Daoy (cell line): ENCODE measurements around the gene CTSL. TPM values are rescaled to one million over a fixed set of nuclear protein-coding genes. Genes with fewer than 3 reads are reported as not detected.
"Not testable (repeated sequence)": the region's sequence is repeated elsewhere in the genome, so short reads cannot be mapped to it uniquely, and the experiment has no call there.

Experiments used
- DNase-seq: peaks from one replicate; pipeline ENCODE4 v3.0.0-alpha.2; 2015; ENCODE audit warnings: low read depth
- total RNA-seq: library from RNA; depleted of rRNA; stranded (reverse); fragments of >200 nt; shearing (Covaris generic); gene quantifications from 2 replicates; pipeline ENCODE4 v1.2.3, GENCODE V29; 2014

CTSL gene
- total RNA-seq, 1 experiment from 2014 or later, result 159 TPM

DNA sequence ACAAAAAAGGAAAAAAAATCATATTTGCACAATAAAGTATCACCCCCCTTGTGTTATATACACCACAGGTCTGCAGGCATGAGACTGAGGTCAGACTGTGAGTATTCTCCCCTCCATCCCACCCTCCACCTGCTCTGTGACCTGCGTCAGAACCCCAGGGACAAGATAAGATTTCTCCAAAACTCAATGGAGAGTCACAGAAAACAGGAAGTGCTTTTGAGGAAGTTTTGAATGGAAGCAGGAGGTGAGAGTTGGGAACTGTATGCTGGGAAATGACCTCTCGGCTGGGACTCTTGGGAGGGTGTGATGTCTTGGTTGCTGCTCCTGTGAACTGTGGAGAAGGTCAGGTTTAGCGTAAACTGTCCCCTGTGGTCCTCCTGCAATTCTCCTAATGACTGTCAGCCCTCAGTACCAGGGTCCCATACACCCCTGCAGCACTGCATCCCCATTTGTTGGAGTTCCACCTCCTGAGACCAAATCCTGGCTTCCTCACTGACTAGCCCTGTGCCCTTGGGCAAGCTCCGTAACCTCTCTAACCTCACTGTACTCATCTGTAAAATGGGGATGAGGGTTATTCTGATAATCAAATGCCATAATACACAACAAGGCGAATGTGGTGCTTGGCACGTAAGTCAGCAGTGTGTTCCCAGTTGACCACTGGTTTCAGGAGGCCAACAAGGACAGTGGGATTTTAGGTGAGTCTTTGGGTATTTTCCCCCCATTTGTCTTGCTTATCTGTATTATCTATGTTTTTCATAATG lies 6.9 kb upstream of the CTSL start:
- DNase-seq, result no peak

DNA sequence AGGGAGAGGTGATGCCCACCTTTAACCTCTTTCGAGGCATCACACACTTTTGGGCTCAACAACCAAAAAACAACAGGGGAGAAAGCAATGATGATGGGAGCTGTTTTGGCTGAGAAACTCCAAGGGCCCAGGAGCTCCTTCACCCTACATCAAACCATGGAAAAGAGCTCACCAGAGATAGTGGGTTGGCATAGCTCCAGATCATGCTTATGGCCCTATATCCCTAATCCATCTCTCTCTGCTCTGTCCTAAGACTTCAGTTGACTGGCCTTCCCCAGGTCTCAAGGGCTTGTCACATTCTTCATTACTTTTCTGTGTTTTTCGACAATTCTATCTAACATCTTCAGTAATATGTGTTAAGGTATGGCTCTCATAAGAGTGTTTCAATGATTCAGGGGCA lies 5.7 kb upstream of the CTSL start:
- DNase-seq, result no peak

DNA sequence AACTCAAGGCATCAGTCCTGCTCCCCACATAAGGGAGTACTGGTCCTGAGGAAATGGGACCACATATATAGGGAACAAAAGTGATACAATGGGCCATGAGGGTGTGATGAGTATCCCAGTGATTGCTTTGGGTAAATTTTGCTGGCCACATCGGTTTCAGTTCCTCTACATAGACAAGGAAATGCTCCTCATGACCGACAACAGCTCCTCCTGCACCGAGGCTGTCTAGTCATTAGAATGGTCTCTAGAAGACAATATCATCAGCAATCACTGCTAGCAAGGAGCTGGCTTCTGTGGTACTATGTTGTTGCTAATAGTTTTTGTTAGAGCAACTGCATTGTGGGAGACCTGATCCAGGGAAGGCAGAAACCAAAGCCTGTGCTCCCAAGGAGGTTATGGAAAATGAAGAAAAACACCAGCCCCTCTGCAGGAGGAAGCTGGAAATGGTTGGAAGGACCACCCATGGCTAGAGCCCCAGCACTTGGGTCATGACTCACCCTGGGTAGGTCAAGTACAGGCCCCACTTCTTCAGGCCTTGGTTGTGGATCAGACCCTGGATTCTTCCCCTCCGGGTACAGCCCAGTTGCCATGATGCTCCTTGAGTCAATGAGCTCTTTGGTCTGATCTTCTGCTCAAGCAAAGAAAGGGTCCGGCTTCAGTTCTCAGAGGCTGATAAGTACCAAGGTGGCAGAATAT lies 3.4 kb upstream of the CTSL start:
- no peak for DNase-seq

DNA sequence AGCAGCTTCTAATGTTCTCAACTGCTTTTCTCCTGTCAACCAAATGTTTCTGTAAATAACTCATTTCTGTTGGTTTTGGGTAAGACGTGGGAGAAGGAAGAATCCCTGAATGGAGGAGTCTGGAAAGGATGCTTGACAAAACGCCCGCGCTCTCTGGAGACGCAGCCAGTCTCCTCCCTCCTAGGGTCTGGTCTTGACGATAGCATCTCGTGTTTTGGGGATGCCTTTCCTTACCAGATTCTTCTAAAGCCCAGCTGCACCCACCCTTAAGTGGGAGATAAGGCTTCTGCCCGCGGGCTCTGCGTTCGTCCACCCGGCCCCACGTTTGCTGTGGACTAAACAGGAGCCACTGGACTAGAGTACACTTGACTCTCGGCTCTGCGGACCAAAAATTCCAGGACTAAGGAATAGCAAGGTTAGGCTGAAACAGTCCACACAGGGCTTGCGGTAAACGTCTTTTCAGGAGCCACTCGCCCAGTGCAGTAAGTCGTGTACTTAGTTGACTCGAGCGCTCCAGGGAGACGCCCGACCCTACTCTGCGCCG lies 491 bp upstream of the CTSL start:
- no peak for DNase-seq

DNA sequence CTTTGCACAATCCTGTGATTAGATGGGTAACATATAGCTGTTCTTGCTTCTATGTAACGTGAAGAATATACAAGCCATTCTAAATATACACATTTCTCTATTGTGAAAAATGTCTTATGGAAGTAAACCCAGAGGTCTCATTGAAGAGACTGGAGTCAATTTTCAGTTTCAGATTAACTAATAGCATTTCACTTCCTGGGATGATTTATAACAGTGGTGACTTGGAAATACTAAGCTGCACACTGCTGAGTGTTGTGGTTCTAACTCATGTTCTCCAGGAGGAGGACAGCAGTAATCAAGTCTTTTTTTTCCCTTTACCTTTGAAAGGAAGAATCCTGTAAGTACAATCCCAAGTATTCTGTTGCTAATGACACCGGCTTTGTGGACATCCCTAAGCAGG lies 3.3 kb downstream of the CTSL start:
- no peak for DNase-seq

DNA sequence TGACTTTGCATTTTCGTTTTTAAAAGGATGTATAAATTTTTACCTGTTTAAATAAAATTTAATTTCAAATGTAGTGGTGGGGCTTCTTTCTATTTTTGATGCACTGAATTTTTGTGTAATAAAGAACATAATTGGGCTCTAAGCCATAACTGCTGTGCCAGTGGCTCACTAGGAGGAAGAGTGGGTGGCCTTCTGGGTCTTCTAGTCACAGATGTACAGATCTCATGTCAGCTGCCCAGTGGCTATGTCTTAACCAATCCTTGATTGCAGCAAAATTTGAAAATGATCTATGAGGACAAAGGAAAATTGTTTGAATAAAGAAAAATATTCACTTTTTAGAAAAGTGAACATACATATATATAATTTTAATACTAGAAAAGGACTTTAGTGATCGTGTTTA lies 5.4 kb downstream of the CTSL start:
- no peak for DNase-seq

DNA sequence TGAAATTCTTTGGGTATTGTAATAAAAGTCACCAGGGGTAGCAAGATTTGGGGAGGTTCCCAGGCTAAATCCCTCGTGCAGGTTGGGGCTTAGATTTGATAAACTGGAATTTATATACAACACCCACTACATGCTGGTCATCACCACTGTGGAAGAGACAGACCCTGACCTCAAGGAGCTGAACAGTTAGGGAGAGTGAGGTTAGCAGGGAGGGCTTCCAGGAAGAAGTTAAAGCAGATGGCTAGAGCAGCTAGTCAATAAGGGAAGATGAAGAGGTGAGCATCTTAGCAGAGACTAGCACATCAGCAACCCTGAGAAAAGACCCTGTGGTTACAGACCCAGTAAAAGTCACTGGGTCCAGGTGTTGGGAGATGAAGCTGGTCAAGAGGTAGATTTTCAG lies 6.4 kb downstream of the CTSL start:
- DNase-seq, result no peak

DNA sequence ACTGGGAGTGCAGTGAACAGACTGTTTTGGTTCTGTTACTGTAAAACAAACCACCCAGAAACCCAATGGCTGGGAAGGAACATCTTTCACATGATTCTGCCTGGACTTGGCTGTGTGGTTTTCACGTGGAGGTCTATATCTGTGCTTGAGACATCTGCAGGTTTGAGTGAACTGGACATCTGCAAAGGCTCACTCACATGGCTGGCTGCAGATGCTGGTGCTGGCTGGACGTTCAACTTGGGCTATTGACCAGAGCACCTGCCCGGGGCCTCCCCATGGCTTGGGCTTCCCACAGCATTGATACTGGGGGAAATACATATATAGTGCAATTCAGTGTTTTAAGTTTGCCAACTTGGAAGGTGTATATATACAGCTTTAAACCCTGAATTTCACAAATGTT lies 6.8 kb downstream of the CTSL start:
- no peak for DNase-seq

DNA sequence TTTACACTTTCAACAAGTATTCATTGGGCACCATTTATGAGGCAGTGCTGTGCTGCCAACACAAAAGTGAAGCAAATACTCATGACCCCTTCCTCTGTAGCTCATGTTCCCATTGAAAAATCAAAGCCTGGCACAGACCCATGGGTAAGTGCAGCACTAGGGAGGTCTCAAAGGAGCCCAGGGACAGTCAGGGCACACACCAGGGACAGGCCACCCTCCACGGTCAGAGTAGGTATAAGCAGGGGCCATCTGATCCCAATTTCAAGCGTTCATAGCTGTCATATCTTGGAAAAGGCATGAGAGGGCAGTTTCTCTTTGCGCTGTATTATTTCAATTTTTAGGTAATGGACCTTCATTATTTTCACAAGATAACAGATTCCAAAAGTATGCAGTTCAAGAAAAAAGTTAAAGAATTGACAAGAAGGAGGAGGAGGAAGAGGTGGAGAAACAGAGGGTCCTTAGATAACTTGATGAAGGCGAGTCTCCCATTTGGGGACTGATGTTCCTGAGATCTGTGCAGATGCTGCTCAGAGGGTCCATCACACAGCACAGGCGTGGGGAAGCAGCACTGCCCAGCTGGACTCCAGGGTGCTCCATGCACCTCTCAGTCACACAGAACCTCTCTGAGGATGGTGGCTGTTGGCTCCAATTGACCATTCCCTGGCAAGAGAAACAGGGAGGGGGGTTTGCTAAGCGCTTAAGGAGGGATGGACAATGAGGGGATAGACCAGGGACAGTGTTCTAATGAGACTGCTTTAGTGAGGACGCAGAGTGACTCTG lies 7.5 kb downstream of the CTSL start:
- DNase-seq, result no peak

DNA sequence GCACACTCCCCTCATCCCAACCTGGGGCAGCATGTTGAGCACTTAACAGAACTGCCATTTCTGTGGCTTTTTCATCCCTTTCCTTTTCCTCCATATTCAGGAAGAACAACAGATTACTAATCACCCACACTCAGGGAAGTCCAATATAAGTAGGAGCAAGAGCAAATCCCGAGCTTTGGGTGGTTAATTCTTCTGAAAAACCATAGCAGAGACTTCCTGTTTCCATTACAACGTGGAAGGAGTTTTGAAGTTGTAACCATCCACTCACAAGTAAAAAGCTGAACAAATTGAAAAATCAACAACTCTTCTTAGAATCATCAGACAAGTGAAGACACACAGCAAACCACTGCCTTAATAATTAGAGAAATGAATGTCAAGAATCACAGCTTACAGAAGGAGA lies 8.2 kb downstream of the CTSL start:
- no peak for DNase-seq

DNA sequence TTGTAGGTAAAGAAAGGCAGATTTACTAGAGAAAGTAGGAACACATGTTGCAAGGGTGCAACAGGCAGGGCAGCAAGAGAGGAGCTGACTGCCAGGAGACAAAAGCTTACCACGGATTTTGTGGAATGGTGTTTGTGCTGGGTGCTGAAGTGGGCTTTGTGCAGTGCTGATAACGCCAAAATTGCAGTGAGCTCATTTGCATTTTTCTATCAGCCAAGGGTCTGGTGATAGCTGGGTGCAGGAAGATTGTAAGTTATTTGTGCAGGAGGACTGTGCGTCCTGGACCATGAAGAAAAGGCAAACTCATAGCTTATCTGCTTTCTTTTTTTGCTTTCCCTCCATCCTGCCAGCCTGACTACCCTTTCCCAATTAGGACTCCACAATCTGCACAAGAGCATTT lies 13.6 kb downstream of the CTSL start:
- no peak for DNase-seq

DNA sequence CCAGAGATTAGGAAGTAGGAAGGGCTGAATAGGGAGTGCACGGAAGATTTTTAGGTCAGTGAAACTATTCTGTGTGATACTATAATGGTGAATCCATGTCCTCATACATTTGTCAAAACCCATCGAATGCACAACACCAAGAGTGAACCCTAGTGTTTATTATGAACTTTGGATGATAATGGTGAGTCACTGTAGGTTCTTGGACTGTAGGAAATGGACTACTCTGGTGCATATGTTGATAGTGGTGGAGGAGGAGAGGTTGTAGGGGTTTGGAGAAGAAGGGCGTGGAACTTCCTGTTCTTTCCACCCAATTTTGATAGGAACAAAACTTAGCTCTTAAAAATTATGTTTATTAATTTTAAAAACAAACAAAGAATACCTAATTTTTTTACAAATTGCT lies 14.3 kb downstream of the CTSL start:
- DNase-seq, result no peak

DNA sequence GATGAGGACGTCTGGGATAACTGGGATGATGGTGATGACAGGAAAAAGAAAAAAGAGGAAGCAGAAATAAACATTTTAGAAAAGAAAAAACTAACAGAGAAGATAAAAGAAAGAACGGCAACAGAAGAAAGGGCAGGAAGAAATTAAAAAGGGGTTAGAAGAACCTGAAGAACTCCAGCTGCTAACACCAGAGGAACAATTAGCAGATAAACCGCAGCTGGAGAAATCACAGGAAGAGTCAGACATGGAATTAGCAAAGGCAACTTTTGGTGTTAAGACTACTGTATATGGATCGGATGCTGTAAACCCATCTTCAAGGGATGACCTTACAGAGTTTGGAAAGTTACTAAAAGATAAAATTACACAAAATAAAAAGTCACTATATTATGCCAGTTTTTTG lies 15.4 kb downstream of the CTSL start:
- DNase-seq, result no peak

DNA sequence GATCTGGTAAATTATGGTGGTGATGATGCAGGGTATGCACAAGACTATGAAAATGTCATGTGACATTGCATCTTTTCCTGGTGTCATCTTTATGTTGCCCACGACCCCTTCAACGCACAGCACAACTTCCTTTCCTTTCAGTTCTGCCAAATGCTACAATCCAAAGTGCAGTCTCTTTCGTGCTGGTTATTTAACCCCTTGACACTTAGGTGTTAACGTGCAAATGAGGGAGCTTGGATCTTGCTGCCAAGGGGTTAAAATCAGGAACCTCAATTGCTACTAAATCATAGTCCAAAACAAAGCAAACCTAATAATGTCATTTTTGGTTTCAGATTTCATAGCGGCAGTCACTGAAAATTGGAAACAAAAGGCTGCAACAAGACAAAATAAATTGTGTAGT lies 16.0 kb downstream of the CTSL start:
- no peak for DNase-seq

DNA sequence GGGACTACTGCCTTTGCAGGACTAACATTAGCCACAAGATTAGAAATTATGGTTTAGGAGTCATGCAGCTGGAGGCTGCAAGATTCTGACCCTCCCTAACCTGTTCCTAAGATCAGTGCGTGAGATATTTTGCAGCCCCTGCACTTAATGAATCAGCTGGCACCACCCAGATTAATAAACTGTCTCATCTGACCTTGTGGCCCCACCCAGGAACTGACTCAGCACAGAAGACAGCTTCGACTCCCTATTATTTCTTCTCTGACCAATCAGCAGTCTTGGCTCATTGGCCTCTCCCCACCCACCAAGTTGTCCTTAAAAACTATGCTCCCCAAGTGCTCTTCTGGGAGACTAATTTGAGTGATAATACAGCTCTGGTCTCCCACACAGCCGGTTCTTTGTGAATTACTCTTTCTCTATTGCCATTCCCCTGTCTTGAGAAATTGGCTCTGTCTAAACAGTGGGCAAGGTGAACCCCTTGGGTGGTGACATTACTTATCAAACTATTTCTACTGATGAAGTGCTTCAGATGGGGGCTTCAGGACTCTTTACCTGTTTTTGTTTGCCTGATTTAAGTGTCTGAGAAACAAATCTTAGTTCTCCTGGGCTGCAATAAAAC lies 17.0 kb downstream of the CTSL start:
- peak; percentile 7 for DNase-seq

DNA sequence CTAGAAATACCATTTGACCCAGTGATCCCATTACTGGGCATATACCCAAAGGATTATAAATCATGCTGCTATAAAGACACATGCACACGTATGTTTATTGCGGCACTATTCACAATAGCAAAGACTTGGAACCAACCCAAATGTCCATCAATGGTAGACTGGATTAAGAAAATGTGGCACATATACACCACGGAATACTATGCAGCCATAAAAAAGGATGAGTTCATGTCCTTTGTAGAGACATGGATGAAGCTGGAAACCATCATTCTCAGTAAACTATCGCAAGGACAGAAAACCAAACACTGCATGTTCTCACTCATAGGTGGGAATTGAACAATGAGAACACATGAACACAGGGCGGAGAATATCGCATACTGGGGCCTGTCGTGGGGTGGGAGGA lies 18.3 kb downstream of the CTSL start:
- not testable (repeated sequence) for DNase-seq

DNA sequence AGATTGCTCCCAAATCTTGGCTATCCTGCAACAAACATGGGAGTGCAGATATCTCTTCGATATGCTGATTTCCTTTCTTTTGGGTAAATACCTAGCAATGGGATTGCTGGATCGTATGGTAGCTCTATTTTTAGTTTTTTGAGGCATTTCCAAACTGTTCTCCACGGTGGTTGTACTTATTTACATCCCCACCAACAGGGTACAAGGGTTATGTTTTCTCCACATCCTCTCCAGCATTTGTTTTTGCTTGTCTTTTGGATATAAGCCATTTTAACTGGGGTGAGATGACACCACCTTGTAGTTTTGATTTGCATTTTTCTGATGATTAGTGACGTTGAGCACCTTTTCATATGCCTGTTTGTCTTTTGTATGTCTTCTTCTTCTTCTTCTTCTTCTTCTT lies 20.3 kb downstream of the CTSL start:
- DNase-seq, result no peak

DNA sequence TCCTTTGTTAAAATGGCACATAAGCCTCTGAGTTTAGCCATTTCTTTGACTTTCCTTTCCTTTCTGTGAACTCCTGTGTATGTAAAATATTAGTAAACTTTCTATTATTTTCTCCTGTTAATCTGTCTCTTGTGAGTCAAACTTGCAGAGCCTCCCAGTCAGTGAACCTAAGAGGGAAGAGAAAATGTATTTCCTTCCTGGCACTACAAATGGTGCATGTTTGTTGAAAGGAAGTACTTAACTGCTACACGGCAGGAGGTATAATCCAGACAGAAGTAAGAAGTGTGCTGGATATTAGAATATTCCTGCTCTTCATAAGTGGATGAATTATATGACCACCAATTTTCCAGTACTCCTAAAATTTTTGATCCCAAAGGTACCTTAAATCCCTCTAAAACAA lies 23.0 kb downstream of the CTSL start:
- DNase-seq, result no peak

DNA sequence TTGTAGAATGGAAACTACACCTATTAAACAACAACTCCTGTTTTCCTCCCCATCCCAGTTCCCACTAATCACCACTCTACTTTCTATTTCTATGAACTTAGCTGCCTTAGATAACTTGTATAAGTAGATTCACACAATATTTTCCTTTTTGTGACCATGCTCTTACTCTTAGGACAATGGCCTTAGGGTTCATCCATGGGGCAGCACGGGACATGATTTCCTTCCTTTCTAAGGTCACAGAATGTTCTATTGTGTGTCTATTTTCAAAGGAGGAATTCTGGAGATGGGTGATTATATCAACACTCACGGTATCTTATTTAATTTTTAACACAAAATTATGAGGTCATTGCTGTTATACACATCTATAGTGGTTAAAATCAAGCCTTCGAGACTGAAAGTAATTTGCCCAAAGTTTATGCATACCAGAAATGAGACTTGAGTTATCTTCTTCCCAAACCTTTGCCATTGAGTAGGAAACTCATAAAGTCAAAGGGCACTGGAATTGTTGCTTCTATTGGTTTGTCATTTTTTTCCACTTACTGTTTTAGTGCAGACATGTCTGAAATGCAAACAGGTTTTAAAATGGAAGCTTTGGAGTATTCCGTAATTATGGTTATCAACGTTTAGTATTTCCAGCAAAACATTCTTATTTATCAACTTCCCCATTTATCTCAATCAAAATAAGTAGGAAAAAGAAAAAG lies 23.6 kb downstream of the CTSL start:
- no peak for DNase-seq

DNA sequence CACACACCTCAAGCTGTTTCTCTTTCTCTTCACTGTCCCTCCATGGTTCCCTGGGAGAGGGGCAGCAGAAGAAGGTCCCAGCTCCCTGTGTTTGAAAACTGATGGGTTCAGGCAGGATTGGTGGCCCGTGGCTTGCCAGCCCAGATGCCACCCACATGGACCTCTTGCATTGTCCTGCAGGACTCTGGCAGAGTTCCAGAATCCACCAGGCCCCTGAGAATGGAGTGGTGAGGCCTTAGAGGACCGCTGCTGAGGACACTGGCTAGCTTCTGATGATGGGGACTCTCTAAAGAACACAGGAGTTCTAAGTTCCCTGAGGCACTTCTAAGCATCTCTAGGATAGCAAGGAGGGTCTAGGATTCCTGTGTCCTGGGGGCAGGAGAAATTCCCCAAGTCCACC lies 24.8 kb downstream of the CTSL start:
- DNase-seq, result no peak

DNA sequence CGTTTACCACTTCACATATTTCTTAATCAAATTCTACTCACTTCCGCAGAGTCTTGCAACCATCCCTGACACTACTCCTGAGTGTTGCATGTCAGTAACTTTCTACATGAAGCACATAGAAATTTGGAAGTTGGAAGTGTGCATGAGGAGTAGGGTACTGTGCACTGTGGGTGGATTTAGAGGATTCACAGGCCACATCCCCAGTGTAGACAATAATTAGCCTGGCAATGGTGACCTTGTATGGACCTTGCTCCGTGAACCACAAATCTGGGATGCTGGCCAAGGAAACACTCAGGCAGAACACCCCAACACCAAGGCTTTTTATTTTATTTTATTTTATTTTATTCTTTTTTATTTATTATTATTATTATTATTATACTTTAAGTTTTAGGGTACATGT lies 25.5 kb downstream of the CTSL start:
- no peak for DNase-seq

DNA sequence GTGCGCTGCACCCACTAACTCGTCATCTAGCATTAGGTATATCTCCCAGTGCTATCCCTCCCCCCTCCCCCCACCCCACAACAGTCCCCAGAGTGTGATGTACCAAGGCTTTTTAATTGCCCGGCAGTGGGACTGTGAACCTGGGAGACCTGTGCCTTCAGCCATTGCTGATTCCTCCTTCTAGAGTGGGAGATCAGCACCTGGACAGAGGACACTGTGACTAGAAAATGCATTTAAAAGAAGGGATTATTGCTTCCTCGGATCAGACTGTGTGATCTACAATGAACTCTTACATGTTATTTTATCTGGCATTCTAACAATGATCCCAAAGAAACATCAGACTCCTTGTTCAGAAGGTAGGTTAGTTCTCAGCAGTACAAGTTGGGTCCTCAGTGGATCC lies 25.9 kb downstream of the CTSL start:
- DNase-seq, result no peak
